PC-3 (cell line): ENCODE data around the gene TBC1D24.

Experiments used
- EZH2 ChIP-seq: fragments of 300-600 bp; sonication (generic); IDR thresholded peaks from one replicate; pipeline ENCODE4 v1.6.1; 2017; ENCODE audit warnings: antibody characterized with exemption, mild to moderate bottlenecking, low read length; ENCODE audit not compliant: unreplicated experiment
- EZH2phosphoT487 ChIP-seq: fragments of 300-600 bp; sonication (generic); IDR thresholded peaks from 2 replicates; pipeline ENCODE4 v1.6.1; 2018; ENCODE audit warnings: mild to moderate bottlenecking, antibody characterized with exemption, low read length, borderline replicate concordance
- TF ChIP-seq, protein P1 (sequence below): fragments of 300-600 bp; sonication (generic); conservative IDR thresholded peaks from 2 replicates; pipeline ENCODE4 v1.5.1; 2017; ENCODE audit warnings: antibody characterized with exemption, low read depth, mild to moderate bottlenecking, low read length

DNA sequence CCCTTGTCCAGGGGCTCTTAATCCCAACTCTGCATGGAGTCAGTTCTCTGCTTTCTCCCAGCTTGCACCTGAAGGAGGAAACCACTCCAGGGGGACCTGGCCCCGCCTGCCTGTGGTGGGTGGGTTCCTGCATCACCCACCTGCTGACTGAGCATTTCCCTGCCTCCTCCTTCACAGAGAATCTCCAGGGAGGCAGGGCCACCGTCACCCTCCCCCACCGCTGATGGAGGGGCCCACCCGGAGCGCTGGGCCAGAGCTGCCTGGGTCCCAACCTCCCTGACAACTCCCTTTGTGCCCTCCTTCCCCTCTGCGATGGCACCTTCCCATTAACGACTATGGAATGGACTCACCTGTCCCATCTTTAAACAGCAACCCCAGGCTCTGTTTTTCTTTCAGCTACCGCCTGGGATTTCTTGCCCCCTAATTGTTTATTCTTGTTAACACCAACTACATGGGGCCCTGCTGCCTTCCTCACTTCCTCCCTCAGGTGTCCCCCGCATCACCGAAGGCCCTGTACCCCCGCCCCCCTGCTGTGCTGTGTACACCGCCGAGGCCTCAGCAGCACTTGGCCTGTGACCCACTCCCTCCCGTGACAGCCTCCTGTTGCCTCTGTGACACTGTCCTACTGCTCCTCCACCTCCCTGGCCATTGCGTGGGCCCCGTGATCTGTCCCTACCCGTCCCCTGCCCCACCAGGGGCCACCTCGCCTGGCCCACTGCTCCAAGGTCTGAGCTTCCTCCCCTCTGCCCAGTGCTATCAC, 15.9 kb upstream of the TBC1D24 start:
- TF ChIP-seq, protein P1, sequence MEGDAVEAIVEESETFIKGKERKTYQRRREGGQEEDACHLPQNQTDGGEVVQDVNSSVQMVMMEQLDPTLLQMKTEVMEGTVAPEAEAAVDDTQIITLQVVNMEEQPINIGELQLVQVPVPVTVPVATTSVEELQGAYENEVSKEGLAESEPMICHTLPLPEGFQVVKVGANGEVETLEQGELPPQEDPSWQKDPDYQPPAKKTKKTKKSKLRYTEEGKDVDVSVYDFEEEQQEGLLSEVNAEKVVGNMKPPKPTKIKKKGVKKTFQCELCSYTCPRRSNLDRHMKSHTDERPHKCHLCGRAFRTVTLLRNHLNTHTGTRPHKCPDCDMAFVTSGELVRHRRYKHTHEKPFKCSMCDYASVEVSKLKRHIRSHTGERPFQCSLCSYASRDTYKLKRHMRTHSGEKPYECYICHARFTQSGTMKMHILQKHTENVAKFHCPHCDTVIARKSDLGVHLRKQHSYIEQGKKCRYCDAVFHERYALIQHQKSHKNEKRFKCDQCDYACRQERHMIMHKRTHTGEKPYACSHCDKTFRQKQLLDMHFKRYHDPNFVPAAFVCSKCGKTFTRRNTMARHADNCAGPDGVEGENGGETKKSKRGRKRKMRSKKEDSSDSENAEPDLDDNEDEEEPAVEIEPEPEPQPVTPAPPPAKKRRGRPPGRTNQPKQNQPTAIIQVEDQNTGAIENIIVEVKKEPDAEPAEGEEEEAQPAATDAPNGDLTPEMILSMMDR: no peak
- TF ChIP-seq EZH2: no peak
- TF ChIP-seq EZH2phosphoT487: no peak
